SH-SY5Y (cell line): Measurements from ENCODE around the gene HSP90AA1.

Experiments
- GATA2 ChIP-seq: IDR thresholded peaks from 2 replicates; pipeline ENCODE4 v1.6.1; 2011; ENCODE audit warnings: mild to moderate bottlenecking, low read depth, low read length
- GATA3 ChIP-seq: IDR thresholded peaks from 2 replicates; pipeline ENCODE4 v1.6.1; 2011; ENCODE audit warnings: low read depth, mild to moderate bottlenecking, low read length, moderate library complexity

HSP90AA1 gene

GRCh38 chr14:102080183-102081080, 6.4 kb downstream of the HSP90AA1 start:
- TF ChIP-seq GATA3, result no peak

GRCh38 chr14:102079700-102079979, 7.2 kb downstream of the HSP90AA1 start:
- TF ChIP-seq GATA2 (no peak), GATA3 (no peak)

- TF ChIP-seq GATA2, result no peak
Measured at GRCh38 chr14:102078831-102079699, 7.8 kb downstream of the HSP90AA1 start.

GRCh38 chr14:102077382-102077709, 9.5 kb downstream of the HSP90AA1 start:
- no peak for TF ChIP-seq GATA2
- no peak for TF ChIP-seq GATA3

- no peak for TF ChIP-seq GATA2
- no peak for TF ChIP-seq GATA3
Measured at GRCh38 chr14:102075155-102075554, 11.7 kb downstream of the HSP90AA1 start.

- TF ChIP-seq GATA2 (no peak), GATA3 (no peak)
Measured at GRCh38 chr14:102074415-102074964, 12.4 kb downstream of the HSP90AA1 start.

- TF ChIP-seq GATA3 (no peak), GATA2 (no peak)
Measured at GRCh38 chr14:102071283-102071998, 15.4 kb downstream of the HSP90AA1 start.

- TF ChIP-seq GATA3, result no peak
- TF ChIP-seq GATA2, result no peak
Measured at GRCh38 chr14:102066041-102066451, 20.8 kb downstream of the HSP90AA1 start.

GRCh38 chr14:102063808-102064429, 22.9 kb downstream of the HSP90AA1 start:
- TF ChIP-seq GATA3, result no peak
- TF ChIP-seq GATA2, result no peak

- TF ChIP-seq GATA2 (no peak), GATA3 (no peak)
Measured at GRCh38 chr14:102063109-102063807, 23.6 kb downstream of the HSP90AA1 start.

- TF ChIP-seq GATA3 (no peak), GATA2 (no peak)
Measured at GRCh38 chr14:102058961-102059360, 27.9 kb downstream of the HSP90AA1 start.

- TF ChIP-seq GATA2 (no peak), GATA3 (no peak)
Measured at GRCh38 chr14:102058146-102058545, 28.7 kb downstream of the HSP90AA1 start.

- TF ChIP-seq GATA3 (no peak), GATA2 (no peak)
Measured at GRCh38 chr14:102057480-102058114, 29.2 kb downstream of the HSP90AA1 start.
